HG03066 (cell line): ENCODE data around the gene MEP1A.
A peak's percentile ranks its signal among the peaks of the same experiment; 100 is the strongest.
"Not testable (repeated sequence)": the region's sequence is repeated elsewhere in the genome, so short reads cannot be mapped to it uniquely, and the experiment has no call there.

Source experiments
- ATAC-seq: cut with Tn5 transposase; IDR thresholded peaks from one replicate; pipeline ENCODE4 v1.9.1; 2021; ENCODE audit warnings: low read depth; ENCODE audit not compliant: unreplicated experiment

MEP1A gene, protein sequence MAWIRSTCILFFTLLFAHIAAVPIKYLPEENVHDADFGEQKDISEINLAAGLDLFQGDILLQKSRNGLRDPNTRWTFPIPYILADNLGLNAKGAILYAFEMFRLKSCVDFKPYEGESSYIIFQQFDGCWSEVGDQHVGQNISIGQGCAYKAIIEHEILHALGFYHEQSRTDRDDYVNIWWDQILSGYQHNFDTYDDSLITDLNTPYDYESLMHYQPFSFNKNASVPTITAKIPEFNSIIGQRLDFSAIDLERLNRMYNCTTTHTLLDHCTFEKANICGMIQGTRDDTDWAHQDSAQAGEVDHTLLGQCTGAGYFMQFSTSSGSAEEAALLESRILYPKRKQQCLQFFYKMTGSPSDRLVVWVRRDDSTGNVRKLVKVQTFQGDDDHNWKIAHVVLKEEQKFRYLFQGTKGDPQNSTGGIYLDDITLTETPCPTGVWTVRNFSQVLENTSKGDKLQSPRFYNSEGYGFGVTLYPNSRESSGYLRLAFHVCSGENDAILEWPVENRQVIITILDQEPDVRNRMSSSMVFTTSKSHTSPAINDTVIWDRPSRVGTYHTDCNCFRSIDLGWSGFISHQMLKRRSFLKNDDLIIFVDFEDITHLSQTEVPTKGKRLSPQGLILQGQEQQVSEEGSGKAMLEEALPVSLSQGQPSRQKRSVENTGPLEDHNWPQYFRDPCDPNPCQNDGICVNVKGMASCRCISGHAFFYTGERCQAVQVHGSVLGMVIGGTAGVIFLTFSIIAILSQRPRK

GRCh38 chr6:46793138-46793537, at the start of gene MEP1A:
TSS of gene MEP1A (plus strand) at chr6:46793389. CDS start at chr6:46793399, 10 bp downstream.
- no peak for ATAC-seq

DNA sequence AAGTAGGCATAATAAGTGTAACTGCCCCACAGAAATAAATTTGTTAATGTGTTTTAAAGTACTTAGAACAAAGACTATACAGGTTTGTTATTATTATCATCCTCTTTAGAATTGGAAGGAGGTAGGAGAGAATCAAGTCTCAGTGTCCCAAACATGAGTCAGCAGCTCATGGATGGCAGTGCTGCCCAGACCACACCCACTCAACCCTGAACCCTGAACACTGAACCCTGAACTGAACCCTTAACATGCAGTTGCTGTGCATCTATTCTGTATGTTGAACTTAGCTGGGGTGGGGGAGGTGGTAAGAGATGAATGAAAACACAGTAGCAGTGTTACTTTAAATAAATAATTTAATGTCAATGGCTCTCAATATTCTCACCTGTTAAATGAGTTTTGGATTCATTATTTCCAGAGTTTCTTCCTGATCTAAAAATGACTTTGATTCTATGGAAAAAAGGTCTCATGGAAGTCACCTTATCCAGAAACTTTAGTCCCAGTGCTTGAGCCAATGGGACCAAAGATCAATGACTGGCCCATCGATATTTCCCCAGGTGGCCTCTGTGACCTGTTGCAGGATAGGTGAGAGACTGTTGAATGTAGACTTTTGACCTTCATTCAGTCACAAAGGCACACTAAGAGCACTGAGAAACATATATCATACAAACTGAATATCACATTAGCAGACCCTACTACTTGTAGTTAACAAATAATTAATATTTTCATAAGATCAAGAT, 49.6 kb upstream of the MEP1A start:
- ATAC-seq: no peak

- ATAC-seq: not testable (repeated sequence)
These were observed 48.9 kb upstream of the MEP1A start for GRCh38 chr6:46744159-46744725.

GRCh38 chr6:46745973-46746372, 47.2 kb upstream of the MEP1A start:
- no peak for ATAC-seq

- no peak for ATAC-seq
These were observed 46.5 kb upstream of the MEP1A start, which contains the start of gene ANKRD66 for GRCh38 chr6:46746696-46747095. TSS of gene ANKRD66 (plus strand) at chr6:46746933. CDS start at chr6:46751949, 5,016 bp downstream.

DNA sequence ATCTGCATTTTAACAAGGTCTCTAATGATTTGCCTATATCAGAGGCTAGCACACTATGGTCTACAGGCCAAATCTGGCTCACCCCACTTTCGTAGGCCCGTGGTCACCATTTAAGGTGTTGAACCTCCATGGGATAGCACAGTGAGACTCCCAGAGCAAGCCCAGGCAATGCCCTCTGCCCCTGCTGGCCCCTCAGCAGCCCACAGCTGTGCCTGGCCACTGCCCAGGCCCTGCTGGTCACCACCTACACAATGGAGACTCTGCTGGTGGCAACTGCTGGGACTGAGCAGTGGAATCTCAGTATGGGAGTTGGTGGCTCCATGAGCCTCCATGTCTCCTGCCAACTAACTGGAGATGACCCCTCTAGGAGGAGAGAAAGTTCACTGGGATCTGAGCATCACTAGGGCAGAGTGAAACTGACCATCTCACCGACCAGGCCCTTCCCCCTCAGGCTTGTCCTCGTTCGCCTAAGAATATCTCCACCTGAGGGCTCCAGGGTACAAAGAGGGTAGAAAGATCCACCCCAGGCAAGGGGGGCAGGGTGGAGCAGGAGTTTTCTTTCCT, 44.2 kb upstream of the MEP1A start:
- no peak for ATAC-seq

DNA sequence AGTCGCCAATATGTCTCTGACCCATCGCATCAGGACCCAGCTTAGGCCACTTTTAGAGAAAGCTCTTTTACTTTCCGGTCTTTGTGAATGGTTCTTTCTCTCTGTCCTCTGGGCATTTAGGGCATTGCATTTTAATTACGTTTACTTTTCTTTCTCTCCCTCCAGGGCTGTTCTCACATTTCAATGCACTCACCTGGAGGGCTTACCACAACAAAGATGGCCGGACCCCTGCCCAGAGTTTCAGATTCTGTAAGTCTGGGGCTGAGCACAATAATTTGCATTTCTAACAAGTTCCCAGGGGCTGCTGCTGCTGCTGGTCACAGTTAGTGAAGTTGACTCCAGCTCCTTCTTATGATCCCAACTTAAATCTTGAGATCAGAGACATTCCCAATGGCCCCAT, 43.5 kb upstream of the MEP1A start:
- no peak for ATAC-seq

GRCh38 chr6:46751658-46752057, 41.5 kb upstream of the MEP1A start:
- no peak for ATAC-seq

DNA sequence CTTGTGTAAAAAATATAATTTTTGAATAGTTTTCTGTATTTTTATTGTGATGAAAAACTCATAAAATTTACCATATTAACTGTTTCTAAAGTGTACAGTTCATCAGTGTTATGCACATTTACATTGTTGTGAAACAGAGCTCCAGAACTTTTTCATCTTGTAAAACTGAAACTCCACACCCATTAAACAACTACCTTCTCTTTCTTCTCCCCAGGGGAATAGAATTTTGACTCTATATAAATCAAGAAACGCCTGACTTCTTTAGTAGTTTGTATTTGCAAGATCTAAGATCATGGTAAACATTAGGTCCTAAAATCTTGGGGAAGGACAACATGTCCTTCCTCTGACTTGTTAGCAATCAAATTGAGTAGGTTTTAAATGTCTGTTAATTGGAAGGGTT, 37.3 kb upstream of the MEP1A start:
- ATAC-seq: no peak

GRCh38 chr6:46756469-46757213, 36.5 kb upstream of the MEP1A start:
- no peak for ATAC-seq

DNA sequence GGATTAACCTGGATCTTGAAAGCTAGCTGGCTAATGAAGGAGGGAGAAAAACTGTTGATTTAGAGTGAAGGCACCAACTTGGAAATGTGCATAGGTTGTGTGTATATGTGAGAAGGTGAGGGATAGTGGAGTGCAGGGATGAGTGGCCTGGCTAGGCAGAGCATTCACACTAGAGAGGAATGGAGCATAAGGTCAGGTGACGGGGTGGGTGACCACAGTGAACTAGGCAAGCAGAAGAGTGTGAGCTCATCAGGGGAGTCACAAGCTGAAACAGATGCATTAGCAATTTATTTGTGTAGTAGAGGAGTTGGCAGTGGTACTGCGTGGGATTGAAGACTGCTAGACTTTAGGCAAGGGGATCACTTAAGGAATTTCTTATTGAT, 36.0 kb upstream of the MEP1A start:
- no peak for ATAC-seq

- ATAC-seq: no peak
These were observed 34.0 kb upstream of the MEP1A start for GRCh38 chr6:46758960-46759753.

GRCh38 chr6:46760925-46761324, 32.3 kb upstream of the MEP1A start:
- ATAC-seq: no peak

GRCh38 chr6:46763466-46763865, 29.7 kb upstream of the MEP1A start:
- ATAC-seq: no peak

- not testable (repeated sequence) for ATAC-seq
These were observed 28.9 kb upstream of the MEP1A start for GRCh38 chr6:46764280-46764679.

DNA sequence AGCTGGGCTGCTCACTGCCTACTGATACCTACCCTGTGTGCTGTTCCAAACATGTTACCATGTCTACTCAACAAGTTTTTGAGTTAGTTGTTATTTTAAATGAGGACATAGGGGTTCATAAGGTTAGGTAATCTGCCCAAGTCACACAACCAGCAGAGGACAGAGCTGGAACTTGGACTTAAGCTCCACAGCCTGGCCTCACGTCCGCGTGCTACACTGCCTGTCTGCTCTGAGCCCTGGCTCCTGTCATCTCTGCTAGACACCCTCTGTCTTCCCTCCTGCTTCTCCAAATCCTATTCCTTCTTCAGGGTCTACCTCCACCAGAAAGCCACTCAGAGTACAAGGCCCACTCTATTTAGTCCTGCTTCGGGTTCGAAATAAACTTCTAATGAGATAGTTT, 28.2 kb upstream of the MEP1A start:
- no peak for ATAC-seq

GRCh38 chr6:46772016-46772415, 21.2 kb upstream of the MEP1A start:
- ATAC-seq: no peak

DNA sequence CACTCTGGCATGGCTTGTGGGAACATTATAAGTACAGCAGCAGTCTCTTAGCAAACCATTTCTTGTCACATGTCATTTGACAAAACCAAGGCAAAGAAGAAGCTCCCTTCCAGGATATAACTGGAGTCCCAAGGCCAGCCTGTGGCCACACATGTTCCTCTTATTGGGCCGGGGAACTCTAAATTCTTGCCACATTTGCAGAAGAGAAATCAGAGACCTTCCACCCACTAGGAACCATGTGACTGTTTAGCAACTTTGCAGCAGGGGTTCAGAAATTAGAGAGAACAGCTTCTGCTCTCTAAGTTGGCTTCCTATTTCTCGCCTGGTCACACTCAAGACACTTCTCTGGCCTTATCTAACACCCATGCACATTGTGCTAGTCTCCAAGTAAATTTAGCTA, 20.4 kb upstream of the MEP1A start:
- peak; percentile 48 for ATAC-seq
